HG03280 (cell line): ENCODE measurements around the gene MCTP1.

Experiments used
- ATAC-seq: cut with Tn5 transposase; IDR thresholded peaks from one replicate; pipeline ENCODE4 v1.9.1; 2021; ENCODE audit warnings: mild to moderate bottlenecking, moderate library complexity; ENCODE audit not compliant: unreplicated experiment

The MCTP1 gene

DNA sequence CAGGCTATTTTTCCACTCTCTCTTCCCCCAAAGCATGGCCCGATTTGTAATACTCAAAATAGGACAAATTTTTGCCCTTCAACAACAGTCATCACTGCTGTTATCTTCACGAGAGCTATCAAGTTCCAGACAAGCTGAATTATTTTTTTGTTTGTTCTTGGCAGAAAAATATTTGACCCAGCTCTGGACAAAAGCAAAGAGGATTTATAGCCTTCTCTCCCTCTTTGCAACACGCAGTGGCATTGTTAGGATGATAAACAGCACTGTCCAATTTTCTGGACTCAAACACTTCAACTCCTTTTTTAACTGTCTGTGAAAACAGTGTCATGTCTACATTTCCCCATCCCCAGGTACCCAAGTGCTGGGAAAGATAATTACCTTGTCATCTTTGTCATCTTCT, 506.2 kb downstream of the MCTP1 start:
- ATAC-seq = no peak

DNA sequence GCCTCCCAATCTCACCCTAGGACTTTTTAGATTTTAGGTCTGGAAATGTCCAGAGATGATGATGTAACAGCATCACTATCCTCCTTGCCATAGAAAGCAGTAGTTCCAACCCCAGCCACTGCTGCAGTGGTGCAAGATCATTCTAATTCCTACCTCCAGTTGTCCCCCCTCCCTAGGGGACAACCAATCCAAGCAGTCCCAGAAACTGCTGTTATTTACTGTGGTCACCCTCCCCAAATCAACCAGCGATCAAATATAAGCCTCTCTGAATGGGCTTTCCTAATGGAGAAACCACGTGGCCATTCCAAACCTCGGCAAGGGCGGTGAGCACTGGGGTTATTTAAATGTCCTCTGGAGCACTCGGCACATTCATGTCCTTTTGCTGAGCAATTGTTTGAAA, 506.6 kb downstream of the MCTP1 start:
- ATAC-seq = no peak

DNA sequence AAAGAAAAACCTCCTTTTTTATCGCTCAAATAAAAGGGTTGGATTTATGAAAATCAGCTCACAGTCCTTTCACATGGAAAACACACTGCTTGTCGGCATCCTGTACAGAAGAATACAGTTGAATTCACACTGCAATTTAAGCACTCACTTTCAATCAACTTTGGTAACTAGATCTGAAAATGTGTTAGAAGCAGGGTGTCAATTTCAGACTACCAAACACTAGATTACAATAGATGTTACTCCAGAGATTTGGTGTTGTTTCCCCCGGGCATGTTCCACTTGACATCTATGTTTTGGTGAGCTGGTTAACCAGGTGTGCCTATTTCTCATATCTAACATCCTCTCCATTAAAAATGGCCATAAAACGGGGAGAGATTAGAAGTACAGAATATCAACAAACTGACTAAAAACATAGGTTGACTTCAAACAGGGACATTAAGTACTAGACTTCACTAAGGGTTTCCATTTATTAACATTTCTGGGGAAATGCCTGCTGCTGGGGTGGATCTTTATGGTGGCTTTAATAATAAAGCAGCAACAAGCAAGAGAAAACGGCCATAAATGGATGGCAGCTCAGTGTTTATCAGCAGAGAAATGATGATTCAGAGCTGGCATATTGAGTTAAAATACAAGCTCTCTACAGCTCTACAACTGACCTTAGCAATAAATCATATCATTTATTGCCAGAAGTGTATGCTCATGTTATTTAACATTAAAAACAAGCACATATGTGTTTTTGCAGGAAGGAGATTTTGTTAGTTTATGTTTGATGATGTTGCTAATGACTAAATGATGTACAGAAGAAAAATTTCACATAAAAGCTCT, 507.6 kb downstream of the MCTP1 start:
- ATAC-seq = no peak

DNA sequence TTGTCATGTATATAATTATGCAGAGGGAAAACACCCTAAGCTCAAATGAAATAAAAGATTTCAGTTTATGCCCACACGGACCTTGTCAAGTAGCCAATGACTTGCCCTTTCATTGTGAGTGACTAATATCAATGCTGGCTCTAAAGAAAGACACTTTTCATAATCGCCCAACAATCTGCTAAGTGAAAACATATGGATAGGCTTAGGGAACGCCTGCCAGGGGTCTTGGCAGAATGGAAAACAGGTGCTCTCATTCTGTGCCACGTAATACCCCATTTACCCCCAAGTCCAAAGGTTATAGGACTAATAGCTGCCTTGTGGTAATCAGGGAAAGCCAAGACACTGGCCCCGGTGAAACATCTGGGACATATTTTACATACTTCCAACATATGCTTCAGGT, 508.7 kb downstream of the MCTP1 start:
- ATAC-seq = no peak

DNA sequence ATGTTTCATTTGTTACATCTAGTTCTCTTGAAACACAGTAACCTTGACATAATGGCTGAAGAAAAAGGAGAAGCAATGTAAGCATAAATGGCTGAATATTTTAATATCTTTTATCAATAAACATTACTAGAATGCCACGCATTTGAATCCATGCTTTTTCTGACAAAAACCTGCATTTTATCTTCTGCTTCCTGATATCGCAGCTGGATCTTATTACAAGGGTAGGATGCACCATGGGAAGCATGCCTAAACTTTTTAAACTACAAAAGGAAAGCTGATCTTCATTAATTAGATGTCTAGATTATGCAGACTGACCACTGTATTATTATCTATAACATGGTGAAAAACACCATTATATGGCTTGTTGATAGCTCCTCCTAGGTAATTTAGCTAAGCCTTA, 509.8 kb downstream of the MCTP1 start:
- ATAC-seq = no peak

DNA sequence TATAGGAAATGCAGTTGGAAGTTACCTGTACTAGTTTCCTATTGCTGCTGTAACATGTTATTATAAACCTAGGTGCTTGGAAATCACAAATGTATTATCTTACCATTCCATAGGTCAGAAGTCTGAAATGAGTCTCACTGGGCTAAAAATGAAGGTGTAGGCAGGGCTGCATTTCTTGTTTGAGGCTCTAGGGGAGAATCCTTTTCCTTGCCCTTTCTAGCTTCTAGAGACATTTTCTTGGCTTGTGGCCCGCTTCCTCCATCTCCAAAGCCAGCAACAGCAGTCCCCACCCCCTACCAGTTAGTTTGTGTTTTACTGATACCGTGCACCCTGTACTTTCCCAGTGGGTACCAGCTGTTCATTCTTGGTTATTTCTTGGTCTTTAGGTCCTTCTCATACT, 513.2 kb downstream of the MCTP1 start:
- ATAC-seq = no peak

DNA sequence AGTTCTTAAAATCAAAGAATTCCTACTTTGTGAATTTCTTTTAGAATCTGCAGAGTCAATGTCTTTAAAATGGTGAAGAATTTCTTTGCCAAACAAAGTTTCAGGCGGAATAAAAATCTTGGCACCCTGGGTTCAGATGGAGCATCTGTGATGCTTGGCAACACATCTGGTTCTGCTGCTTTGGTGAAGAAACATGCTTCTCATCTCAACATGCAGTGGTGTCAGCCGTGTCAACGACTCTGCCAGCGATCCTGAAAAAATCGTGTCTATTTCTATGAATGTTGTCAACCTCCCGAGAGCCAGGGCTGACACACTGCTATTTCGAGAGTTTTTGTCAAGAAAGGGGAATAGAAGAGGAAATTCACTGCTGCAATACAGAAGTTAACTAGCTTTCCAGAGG, 514.9 kb downstream of the MCTP1 start:
- no peak for ATAC-seq

DNA sequence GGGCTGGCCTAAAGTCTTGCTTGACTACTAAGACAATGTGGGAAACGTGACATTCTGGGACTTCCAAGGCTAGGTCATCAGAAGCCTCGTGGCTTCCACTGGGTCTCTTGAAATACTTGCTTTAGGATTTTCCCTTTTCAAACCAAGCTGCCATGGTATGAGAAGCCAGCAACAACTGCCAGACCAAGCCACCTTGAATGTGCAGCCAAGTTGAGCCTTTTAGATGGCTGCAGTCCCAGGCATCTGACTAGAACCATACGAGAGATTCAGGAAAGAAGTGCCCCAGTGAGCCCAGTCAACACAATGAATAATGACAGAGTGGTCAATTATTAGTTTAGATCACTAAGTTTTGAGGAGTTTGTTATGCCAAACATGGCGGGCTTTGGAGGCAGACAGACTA, 523.1 kb downstream of the MCTP1 start:
- no peak for ATAC-seq

DNA sequence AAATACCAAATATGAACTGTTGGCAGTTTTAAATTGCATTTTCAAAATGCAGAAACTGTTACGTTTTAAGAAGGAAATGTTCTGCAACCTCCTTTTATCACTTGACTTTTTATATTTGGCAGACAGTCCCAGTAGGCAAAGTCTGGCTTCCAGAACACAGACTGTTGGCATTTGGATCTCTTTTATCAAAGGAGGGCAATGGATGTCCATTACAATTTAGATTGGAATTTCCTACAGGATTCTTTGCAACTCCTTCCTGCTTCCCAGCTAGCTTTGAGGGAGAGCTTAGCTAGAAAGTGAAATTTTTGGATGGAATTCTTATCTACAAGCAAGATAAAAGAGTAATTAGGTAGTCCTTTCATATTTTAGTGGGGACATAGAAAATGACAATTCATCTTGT, 523.8 kb downstream of the MCTP1 start:
- no peak for ATAC-seq

DNA sequence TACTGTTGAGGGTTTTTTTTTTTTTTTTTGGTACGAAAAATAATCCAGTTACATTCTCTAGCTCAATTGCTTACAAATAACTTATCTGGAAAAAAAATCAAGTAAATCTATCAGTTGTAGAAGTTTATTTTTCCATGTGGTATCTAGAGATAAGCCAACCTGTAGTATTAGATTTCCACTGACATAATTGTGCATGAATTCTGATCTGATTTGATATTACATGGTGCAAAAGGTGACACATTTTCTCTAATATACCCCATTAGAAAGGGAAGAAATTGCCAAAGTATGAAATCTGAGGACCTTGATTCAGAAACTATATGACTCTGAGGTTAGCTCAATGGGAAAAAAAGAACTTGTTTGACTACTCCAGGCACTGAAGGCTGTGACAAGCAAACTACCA, 524.9 kb downstream of the MCTP1 start:
- no peak for ATAC-seq

DNA sequence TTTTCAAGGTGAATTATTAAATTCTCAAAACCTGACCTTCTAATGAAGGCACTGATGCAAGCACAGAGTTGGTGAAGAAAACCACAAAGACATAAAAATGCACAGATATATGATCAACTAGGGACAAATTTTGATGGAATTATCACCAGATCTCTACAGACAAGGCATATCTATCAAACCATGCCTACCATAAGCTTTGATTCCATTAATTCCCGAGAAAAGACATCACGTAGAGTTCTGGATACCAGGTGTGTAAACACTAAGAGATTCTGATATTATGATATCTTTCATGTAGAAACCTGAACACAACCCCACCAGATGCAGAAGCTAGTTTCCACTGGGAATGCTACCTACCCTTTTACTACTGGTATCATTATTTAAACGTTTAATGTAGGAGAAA, 525.9 kb downstream of the MCTP1 start:
- ATAC-seq = no peak

DNA sequence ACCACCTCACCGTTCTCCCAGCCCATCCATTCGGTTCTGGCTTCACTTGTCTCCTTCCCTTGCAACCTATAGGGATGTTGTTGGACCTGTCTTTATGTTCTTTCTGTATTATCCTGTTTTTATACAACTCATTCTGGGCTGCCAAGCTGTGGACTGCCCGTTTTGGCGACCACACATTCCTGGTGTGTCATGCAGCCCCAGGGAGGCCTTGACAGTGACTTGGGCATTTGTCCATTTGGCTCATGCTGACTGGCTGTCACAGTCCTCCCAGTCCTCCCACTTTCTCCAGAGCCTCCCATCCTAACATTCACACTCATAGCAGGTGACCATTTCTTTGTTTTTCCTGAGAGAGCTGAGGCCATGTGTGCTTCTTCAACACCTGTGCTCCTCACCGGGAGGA, 530.1 kb downstream of the MCTP1 start:
- ATAC-seq = no peak

DNA sequence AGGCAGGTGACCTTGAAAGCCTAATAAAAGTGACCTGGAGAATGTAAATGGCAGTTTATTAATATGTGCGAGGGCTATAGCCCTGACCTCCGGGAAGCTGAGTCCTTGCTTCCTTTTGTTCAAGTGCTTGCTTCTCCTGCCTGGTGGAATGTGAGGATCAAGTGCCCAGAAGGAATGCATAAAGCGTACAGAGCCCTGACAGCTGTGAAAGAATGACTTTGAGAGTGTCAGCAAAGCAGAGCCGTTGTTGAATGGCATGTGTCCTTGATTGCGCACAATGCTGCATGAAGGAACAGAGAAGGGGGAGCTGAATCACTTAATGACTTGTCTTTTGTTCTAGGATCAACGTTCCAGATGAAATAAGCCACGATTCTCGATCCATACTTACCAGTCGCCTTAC, 533.4 kb downstream of the MCTP1 start:
- ATAC-seq = no peak

DNA sequence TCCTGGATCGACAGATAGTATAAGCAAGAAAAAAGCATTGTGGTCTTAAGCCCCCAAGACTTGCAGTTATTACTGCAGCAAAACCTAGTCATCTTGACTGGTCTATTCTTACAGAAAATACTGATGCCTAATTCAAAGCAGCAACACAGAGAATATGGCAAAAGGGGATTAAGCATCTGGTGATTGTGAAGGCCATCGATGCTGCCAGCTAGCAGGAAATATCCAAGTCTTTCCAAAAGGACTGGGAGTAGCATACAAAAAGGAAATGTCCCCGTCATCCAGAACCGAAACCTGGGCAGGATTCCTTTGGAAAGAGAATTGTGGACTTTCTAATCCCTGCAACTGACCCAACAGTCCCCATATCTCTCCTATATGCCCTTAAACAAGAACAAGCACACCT, 534.2 kb downstream of the MCTP1 start:
- ATAC-seq = no peak

DNA sequence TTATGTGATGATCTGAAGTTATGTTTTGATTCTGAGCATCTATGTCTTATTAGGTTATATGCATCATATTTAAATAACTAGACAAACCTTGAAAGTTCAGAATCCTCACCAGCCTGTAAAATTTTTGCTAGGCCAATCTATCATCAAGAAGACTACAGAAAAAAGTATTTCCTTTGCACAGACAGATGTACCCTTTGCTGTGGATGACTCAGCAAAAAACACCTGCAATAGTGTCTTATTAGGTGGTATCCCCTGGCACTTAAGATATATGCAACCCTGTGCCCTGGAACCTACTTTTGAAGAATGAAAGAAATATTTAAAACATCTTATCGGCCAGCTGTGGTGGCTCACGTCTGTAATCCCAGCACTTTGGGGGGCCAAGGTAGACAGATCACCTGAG, 535.9 kb downstream of the MCTP1 start:
- no peak for ATAC-seq

DNA sequence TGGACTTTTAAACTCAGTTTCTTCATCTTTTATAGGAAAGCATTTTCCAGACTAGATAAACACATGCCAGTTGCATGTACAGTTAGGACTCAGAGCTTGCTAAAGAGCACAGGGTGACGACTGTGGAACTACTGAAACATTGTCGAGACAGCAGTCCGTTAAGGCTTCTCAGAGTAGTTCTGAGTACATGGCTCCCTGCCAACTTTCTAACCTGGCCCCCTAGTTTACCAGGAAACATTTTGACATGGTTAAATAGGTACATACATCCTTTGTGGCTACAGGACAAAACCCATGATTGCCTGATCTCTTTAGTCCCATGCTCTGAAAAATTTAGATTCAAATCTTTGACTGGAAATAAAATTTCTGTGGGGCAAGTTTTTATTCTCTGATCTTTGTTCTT, 536.7 kb downstream of the MCTP1 start:
- ATAC-seq = no peak

DNA sequence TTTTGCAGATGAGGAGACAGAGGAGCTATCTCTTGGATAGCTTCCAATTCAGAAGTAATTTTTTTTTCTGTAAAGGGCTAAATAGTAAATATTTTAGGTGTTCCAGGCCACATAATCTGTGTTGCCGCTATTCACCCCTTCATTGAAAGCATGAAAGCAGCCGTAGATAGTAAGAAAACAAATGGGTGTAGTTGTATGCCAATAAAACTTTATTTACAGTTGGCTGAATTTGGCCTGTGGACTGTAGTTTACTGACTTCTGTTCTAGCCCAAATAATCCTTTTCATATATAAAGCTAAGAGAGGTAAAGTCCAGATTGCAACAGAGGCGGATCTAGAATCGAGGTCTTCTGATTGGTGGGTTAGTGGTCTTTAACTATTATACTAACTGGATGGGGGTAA, 537.5 kb downstream of the MCTP1 start:
- ATAC-seq = no peak

DNA sequence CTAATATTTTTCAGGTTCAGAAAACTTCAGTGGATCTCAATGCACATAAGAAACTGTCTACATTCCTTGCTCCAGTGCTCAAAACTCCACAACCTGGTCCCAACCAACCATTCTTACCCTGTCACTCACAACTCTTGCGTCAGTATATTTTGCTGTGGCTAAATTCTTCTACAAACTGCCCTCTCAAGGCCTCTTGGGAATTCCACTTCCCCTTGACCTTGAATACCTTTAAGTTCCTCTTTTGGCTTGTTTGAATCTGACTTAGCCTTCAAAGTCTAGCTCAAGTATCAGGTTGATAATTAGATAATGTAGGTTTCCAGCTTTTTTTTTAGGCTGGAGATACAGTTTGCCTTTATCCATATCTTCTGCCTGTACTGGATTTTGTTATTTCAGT, 538.2 kb downstream of the MCTP1 start:
- peak; percentile 47 for ATAC-seq

DNA sequence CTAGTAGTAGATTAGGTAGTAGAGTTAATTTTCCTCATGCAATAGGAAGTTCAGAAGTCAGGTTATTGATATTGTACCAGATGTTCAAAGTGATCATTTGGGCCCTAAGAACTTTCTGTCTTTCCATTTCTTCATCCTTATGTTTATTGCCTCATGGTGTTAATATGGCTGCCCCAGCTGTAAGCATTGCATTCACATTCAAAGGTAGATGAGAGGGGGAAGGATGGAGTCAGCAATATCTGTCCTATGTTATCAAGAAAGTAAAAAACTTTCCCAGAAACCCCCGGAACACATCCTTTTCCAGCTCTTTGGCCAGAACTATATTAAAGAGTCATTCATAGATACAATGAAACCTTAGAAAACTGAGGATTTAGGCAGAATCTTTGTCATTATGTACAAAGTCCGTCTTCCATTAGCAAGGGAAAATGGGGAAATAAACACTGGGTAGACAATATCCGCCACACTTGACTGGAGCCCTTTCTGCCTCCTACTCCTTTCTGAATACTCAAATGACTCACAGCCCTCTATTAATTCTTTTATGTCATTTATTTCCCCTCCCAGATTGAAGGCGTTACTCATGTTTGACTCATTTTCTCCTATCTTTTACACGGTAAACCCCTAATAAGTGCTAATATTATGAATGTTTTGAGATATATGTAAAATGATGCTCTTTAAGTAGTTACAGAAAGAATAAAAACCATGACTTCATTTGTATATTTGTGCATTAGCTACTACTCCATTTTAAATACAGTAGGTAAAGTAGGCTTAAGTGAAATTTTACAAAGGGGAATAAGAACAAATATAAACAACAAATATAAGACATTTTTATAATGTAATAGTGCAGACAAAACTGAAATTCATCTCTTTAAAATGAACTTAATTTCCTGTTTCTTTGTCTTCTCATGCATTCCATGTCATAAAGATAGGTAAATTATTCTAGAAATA, 538.8 kb downstream of the MCTP1 start:
- ATAC-seq = peak; percentile 73

DNA sequence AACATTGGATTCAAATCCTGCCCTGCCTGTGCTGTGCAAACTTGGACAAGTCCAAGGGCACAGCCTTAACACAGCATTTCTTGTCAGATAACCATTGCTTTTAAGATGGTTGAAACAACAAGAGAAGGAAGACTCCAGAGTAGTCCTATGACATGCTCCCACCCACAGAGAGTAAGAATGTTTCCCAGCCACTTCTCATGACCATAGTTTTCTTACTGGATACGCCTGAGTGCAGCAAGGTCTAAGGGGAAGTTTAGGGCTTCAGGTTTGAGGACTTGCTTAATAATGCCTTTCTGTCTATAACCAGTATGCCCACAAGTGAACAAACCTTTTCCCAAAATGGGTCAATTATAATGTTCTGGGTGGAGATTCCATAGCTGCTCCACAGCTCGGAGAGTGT, 540.0 kb downstream of the MCTP1 start:
- no peak for ATAC-seq

DNA sequence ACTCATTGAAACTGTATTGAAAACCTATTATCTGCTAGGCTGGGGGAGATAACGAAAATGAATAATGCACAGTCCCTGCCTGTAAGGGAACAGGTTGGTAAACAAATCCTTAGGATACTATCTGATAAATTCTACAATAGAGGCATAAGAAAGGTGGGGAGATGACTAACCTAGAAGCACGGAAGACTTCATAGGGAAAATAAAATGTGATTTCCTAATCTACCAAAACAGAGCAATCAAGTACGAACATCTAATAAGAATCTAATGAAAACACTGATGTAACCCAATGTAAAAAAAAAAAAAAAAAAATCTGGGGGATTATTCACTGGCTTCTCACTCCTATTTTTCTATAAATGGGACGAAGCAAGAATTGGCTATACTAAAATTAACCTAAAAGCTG, 542.0 kb downstream of the MCTP1 start:
- ATAC-seq = no peak

DNA sequence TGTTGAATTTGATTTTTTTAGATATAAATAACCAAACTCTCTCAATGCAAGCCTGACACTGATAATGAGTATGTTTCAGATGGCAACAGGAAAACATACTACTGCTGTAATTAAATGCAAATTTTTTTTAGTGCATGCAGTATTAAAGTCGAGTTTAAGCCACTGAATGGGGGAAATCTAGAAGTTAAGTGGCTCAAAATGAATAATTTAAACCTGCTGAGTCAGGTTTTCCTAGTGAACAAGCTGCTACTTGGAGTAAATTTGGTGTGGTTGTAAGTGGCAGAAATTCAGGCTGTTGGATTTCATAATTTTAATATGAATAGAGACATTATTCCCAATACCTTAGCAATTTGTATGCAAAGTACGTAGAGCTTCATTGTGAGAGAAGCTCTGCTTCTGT, 544.6 kb downstream of the MCTP1 start:
- no peak for ATAC-seq
